Testis (tissue), 2 donors: ENCODE results near the gene SLC6A14.

ENCODE experiments used
- POLR2A ChIP-seq: fragments of 450-650 bp; IDR thresholded peaks from one replicate; pipeline ENCODE4 v1.6.1; 2017; ENCODE audit warnings: antibody characterized with exemption, mild to moderate bottlenecking, moderate library complexity
- TF ChIP-seq, protein P1 (sequence below), 3 experiments: fragments of 450-650 bp in 2 of 3; fragments of 200-600 bp in 1 of 3; sonication (generic) in 1 of 3; IDR thresholded peaks; one replicate each; pipeline ENCODE4 v1.5.1; 2016 to 2019; ENCODE audit warnings: antibody characterized with exemption in 3 of 3, mild to moderate bottlenecking in 2 of 3, moderate library complexity in 1 of 3

DNA sequence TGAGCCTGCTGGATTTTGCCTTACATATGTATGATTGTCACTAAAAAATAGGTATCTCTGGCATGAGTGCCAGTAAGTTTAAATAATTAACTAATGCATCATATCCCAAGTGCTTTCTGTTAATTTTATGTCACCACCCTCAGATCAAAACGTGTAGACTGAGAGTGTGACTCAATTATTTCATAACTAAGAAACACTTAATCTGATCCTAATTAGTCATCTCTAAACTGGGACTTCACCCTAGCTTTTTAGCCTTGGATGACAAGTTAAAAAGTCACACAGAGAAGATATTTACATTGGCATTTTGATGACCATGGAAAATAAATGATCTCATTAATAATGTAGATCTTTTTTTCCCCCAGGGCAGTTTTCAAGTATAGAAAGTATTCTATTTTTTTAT lies 23.1 kb upstream of the SLC6A14 start:
- TF ChIP-seq, protein P1, sequence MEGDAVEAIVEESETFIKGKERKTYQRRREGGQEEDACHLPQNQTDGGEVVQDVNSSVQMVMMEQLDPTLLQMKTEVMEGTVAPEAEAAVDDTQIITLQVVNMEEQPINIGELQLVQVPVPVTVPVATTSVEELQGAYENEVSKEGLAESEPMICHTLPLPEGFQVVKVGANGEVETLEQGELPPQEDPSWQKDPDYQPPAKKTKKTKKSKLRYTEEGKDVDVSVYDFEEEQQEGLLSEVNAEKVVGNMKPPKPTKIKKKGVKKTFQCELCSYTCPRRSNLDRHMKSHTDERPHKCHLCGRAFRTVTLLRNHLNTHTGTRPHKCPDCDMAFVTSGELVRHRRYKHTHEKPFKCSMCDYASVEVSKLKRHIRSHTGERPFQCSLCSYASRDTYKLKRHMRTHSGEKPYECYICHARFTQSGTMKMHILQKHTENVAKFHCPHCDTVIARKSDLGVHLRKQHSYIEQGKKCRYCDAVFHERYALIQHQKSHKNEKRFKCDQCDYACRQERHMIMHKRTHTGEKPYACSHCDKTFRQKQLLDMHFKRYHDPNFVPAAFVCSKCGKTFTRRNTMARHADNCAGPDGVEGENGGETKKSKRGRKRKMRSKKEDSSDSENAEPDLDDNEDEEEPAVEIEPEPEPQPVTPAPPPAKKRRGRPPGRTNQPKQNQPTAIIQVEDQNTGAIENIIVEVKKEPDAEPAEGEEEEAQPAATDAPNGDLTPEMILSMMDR (IDR thresholded peaks at IDR 0.05) = no peak
- TF ChIP-seq POLR2A = no peak
